ENCODE measurements around the gene NSG2. TPM values are rescaled to one million over a fixed set of nuclear protein-coding genes. Genes with fewer than 3 reads are reported as not detected.

NSG2 gene
- total RNA-seq, 2 donors from 2014 or later: not detected

DNA sequence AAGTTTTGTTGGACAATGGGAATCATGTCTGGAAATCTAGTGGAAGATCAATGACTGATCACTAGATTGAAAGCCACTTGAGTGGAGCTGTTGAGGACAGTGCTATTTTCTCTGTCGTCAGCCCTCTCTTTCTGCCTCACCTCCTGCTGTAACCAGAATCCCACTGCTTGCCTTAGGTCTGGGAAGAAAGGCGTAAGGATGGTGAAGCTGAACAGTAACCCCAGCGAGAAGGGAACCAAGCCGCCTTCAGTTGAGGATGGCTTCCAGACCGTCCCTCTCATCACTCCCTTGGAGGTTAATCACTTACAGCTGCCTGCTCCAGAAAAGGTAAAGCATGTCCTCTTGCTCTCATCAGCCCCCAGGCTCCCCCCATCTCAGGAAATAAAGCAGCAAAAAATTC, 1.1 kb downstream of the NSG2 start:
- Mint-ChIP-seq H3K4me1 (no peaks in the 10 kb centered on the region), H3K36me3 (ENCODE audit: low read depth) (no peaks in the 10 kb centered on the region), H3K27ac (no peak overlapping the region), H3K27me3 (peaks cover 52% of the 10 kb centered on the region), H3K4me3 (no peak overlapping the region)
- no peak for ATAC-seq
- DNase-seq: no peak
- no peaks in the 10 kb centered on the region for H3K9me3 ChIP-seq (ENCODE audit: control insufficient read depth, low read length, poor library complexity, severe bottlenecking)

DNA sequence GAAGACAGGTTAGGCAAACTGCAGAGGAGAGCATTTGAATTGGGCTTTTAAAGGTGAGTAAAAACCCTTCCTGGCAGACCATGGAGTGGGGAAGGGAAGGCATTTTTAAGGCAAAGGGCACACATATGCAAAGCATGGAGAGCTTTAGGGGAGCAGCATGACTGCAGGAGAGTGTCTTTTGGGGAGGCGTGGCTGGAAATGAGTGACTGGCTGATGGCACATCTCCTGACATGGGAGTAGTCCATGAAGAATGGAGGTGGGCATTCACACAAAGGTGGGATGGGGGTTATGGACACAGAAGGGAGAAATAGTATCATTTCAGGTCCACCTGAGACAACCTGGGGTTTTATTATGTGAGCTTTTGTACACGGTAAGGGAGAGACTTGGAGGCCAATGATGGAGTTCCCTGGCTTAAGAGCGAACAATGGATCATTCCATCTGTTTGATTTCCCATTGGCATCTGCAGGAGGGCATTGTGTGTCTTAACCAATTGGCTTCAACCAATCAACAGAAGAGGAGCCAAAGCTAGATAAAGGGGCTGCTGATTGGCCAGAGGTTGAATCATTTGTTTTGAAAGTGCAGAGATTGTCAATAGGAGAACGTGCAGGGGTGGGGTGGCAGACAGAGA, 2.1 kb downstream of the NSG2 start:
- ATAC-seq: no peak
- H3K4me1 Mint-ChIP-seq: no peaks in the 10 kb centered on the region
- no peak overlapping the region for H3K27ac Mint-ChIP-seq
- DNase-seq: no peak
- peaks cover 52% of the 10 kb centered on the region for H3K27me3 Mint-ChIP-seq
- no peaks in the 10 kb centered on the region for H3K36me3 Mint-ChIP-seq (ENCODE audit: low read depth)
- no peak overlapping the region for H3K4me3 Mint-ChIP-seq
- H3K9me3 ChIP-seq (ENCODE audit: control insufficient read depth, low read length, poor library complexity, severe bottlenecking): no peaks in the 10 kb centered on the region

- Mint-ChIP-seq H3K36me3 (ENCODE audit: low read depth) (no peaks in the 10 kb centered on the region), H3K4me3 (no peak overlapping the region), H3K27me3 (peaks cover 18% of the 10 kb centered on the region), H3K27ac (no peak overlapping the region), H3K4me1 (no peaks in the 10 kb centered on the region)
- H3K9me3 ChIP-seq (ENCODE audit: control insufficient read depth, low read length, poor library complexity, severe bottlenecking): no peaks in the 10 kb centered on the region
- DNase-seq (no peak), ATAC-seq (no peak)
Measured at GRCh38 chr5:174052636-174053035, 7.1 kb downstream of the NSG2 start.

- H3K36me3 Mint-ChIP-seq (ENCODE audit: low read depth): no peaks in the 10 kb centered on the region
- no peak overlapping the region for H3K27ac Mint-ChIP-seq
Measured at GRCh38 chr5:174053905-174054304, 8.4 kb downstream of the NSG2 start.

DNA sequence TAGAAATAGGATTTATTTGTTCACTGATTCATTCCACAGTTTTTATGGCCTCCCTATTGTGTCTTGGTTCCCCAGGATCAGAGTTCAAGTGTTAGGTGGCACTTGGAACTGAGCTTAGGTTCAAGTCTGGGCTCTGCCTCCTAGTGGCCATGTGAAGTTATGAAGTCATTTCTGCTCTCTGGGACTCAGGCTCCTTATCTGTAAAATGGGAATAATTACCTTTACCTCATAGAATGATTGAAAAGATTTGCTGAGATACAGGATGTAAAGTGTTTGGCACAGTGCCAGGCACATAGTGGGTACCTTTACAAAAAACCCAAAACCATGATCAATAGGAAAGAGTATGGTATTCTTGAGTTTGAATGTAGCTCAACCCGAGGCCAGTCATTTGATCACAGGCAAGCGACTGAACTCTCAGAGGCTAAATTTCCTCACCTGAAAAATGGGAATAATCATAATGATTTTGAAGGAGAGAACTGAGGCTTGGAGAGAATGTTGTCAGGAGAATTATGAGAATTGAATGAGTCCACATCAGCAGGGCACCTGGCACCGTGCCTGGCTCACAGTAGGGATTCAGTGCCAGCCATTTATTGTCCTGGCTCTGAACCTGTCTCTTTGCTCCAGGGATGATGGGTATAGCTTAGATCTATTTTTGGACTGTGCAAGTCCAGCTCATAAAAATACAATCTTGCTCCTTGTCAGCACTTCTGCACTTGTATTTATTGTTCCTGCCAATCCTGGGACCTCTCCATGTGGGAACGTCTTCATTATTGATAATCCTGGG, 10.8 kb downstream of the NSG2 start:
- Mint-ChIP-seq H3K27me3 (peaks cover 13% of the 10 kb centered on the region), H3K36me3 (ENCODE audit: low read depth) (no peaks in the 10 kb centered on the region), H3K27ac (no peak overlapping the region), H3K4me3 (no peak overlapping the region), H3K4me1 (no peaks in the 10 kb centered on the region)
- DNase-seq (no peak), ATAC-seq (no peak)
- no peaks in the 10 kb centered on the region for H3K9me3 ChIP-seq (ENCODE audit: control insufficient read depth, low read length, poor library complexity, severe bottlenecking)

More at GRCh38 chr5:174053905-174054304, 8.4 kb downstream of the NSG2 start:
- DNase-seq (no peak), ATAC-seq (no peak)
- no peaks in the 10 kb centered on the region for H3K4me1 Mint-ChIP-seq
- peaks cover 16% of the 10 kb centered on the region for H3K27me3 Mint-ChIP-seq
- H3K9me3 ChIP-seq (ENCODE audit: control insufficient read depth, low read length, poor library complexity, severe bottlenecking): no peaks in the 10 kb centered on the region
- H3K4me3 Mint-ChIP-seq: no peak overlapping the region

DNA sequence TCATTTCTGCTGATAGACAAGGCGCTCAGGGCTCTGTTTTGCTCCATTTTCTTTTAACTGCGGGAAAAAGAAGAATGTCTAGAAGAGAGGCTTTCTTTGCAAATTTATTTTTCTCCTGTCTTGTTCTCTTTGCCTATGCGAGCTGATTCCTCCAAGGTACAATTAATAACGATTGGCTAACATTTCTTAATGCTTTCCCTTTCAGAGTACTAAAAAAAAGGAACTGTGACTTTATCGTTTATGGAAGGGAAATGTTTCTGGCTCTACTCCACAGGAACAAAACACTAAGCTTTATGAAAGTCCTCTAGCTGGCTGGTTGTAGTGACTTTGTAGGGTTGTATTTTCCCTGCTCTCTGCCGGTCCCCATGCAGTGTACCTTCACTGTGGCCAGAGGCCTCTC, 11.7 kb downstream of the NSG2 start:
- H3K27me3 Mint-ChIP-seq: peaks cover 15% of the 10 kb centered on the region
- no peak for ATAC-seq
- H3K27ac Mint-ChIP-seq: no peak overlapping the region
- DNase-seq: no peak
- no peak overlapping the region for H3K4me3 Mint-ChIP-seq
- no peaks in the 10 kb centered on the region for H3K4me1 Mint-ChIP-seq
- no peaks in the 10 kb centered on the region for H3K9me3 ChIP-seq (ENCODE audit: control insufficient read depth, low read length, poor library complexity, severe bottlenecking)
- H3K36me3 Mint-ChIP-seq (ENCODE audit: low read depth): no peaks in the 10 kb centered on the region

DNA sequence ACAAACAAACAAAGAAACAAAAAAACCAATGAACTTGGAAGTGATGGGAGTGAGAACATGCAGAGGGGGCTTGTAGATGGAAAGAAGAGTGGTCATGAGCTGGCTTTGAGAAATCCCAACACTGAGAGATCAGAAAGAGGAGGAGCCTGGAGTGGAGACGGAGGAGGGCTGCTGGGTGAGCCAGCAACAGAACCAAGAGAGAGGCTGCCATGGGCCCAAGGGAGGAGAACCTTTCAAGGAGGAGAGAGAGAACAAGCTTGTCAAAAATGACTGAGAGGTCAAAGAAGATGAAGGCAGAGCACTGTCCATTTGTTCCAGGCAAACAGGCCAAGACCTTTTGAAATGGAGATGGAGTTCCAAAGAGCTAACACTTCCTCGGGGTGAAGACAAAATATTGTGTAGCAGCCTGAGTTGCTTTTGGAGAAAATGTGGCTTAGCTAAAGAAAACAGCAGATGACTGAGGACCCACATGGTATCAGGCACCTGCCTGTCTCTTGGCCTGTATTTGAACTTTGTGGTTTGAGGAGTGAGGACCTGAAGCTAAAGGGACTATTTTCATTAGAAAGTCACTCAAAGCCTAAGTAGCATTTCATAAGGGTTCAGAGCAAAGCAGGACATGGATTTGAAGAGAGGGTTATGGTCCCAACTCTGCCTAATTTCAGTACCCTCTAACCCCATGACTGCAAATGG, 13.1 kb downstream of the NSG2 start:
- ATAC-seq: no peak
- H3K4me3 Mint-ChIP-seq: no peak overlapping the region
- no peaks in the 10 kb centered on the region for H3K4me1 Mint-ChIP-seq
- no peak overlapping the region for H3K27ac Mint-ChIP-seq
- no peak for DNase-seq
- no peaks in the 10 kb centered on the region for H3K9me3 ChIP-seq (ENCODE audit: control insufficient read depth, low read length, poor library complexity, severe bottlenecking)
- peaks cover 20% of the 10 kb centered on the region for H3K27me3 Mint-ChIP-seq
- H3K36me3 Mint-ChIP-seq (ENCODE audit: low read depth): no peaks in the 10 kb centered on the region

- no peaks in the 10 kb centered on the region for H3K36me3 Mint-ChIP-seq (ENCODE audit: low read depth)
- ATAC-seq: no peak
- no peak overlapping the region for H3K4me3 Mint-ChIP-seq
- DNase-seq: no peak
- H3K27ac Mint-ChIP-seq: no peak overlapping the region
- no peaks in the 10 kb centered on the region for H3K4me1 Mint-ChIP-seq
- no peaks in the 10 kb centered on the region for H3K9me3 ChIP-seq (ENCODE audit: control insufficient read depth, low read length, poor library complexity, severe bottlenecking)
- H3K27me3 Mint-ChIP-seq: peaks cover 25% of the 10 kb centered on the region
Measured at GRCh38 chr5:174059247-174059646, 13.7 kb downstream of the NSG2 start.

GRCh38 chr5:174063082-174063756, 17.7 kb downstream of the NSG2 start:
- ATAC-seq (no peak), DNase-seq (no peak)
- H3K9me3 ChIP-seq (ENCODE audit: control insufficient read depth, low read length, poor library complexity, severe bottlenecking): no peaks in the 10 kb centered on the region
- Mint-ChIP-seq H3K4me3 (no peak overlapping the region), H3K4me1 (peaks cover 2% of the 10 kb centered on the region), H3K36me3 (ENCODE audit: low read depth) (no peaks in the 10 kb centered on the region), H3K27ac (no peak overlapping the region), H3K27me3 (peaks cover 44% of the 10 kb centered on the region)

DNA sequence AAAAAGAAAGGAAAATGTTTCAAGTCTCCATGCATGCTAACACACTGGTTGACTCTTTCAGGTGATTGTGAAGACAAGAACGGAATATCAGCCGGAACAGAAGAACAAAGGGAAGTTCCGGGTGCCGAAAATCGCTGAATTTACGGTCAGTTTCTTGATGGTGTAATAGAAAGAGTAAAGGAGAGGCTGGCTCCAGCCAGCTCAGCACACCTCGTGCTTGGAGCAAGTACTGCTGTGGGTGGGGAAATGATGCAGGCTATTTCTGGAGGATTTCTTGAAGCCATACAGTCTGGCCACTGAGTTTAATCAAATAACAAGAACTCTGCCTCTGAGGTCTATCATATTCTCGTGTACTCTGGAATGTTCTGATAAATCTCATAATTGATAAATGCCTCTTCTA, 18.7 kb downstream of the NSG2 start:
- Mint-ChIP-seq H3K4me1 (peaks cover 2% of the 10 kb centered on the region), H3K27ac (no peak overlapping the region), H3K4me3 (no peak overlapping the region), H3K36me3 (ENCODE audit: low read depth) (no peaks in the 10 kb centered on the region), H3K27me3 (peaks cover 48% of the 10 kb centered on the region)
- DNase-seq (no peak), ATAC-seq (no peak)
- H3K9me3 ChIP-seq (ENCODE audit: control insufficient read depth, low read length, poor library complexity, severe bottlenecking): no peaks in the 10 kb centered on the region

DNA sequence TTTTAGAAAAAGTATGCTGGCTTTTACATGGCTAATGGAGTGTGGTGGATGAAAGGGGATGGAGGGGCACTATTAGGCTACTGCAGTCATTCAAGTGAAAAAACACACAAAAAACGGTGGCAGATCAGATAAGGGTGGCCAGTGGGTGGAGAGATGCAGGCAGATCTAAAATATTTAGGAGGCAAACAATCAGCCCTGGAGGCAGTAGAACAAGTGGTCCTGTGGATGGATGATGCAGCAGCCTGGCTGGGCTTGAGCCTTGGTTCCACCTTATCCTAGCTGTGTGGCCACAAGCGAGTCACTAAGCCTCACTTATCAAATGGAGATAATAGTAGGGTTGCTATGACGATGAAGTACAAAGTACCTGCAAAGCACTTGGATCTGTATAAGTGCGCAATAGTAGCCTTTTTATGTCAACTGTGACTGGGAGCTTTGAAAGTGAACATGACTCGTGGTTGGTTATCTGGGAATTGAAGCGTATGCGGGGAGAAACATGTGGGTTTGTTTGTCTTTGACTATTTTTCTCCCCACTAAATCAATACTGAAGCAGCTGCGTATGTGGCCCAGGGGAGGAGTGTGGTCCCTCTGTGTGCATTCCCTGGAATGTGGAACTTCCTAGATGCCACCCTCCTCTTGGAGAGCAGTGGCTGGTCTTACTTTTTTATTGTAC, 20.2 kb downstream of the NSG2 start:
- DNase-seq (no peak), ATAC-seq (no peak)
- H3K36me3 Mint-ChIP-seq (ENCODE audit: low read depth): no peaks in the 10 kb centered on the region
- no peak overlapping the region for H3K4me3 Mint-ChIP-seq
- H3K27ac Mint-ChIP-seq: no peak overlapping the region
- peaks cover 2% of the 10 kb centered on the region for H3K4me1 Mint-ChIP-seq
- peaks cover 51% of the 10 kb centered on the region for H3K27me3 Mint-ChIP-seq
- no peaks in the 10 kb centered on the region for H3K9me3 ChIP-seq (ENCODE audit: control insufficient read depth, low read length, poor library complexity, severe bottlenecking)

DNA sequence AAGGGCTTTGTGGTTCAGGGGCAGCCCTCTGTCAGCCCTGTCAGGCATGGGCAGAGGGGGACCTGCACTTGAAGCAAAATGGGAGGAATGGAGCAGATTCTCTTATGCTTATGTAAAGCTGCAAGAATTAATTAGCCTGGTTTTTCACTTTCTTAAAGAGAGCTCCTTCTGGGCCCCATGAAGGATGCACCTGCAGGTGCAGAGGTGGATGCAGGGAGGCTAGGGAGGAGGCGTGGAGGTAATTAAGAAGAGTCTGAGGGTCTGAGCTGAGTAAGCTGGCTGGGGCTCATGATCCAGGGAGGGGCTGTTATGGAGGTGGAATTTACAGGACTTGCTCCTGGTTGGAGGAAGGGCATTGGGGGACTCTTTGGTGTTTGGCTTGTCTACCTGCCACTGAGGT, 22.0 kb downstream of the NSG2 start:
- no peak for ATAC-seq
- H3K9me3 ChIP-seq (ENCODE audit: control insufficient read depth, low read length, poor library complexity, severe bottlenecking): no peaks in the 10 kb centered on the region
- Mint-ChIP-seq H3K36me3 (ENCODE audit: low read depth) (no peaks in the 10 kb centered on the region), H3K27ac (no peak overlapping the region), H3K4me1 (peaks cover 2% of the 10 kb centered on the region), H3K4me3 (no peak overlapping the region), H3K27me3 (peaks cover 61% of the 10 kb centered on the region)
- no peak for DNase-seq

DNA sequence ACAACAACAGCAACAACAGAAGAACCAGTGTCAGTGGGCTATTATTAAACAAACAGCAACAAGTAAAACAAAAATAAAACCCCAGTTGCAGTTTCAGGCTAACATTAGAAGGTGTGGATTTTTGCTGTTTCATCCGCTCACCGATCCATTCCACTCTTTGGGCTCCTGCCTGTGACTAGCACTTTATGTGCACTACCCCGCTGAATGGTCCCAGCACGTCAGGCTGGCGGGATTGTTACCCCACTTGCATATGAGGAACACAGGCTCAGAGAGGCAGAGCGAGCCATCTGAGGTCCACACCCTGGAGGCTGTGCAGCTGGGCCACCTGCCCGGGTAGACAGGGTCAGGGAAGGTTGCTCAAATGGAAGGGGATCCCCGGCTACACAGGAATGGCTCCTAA, 26.0 kb downstream of the NSG2 start:
- ATAC-seq (no peak), DNase-seq (no peak)
- Mint-ChIP-seq H3K27ac (no peak overlapping the region), H3K4me3 (no peak overlapping the region), H3K27me3 (peaks cover 37% of the 10 kb centered on the region), H3K4me1 (peaks cover 2% of the 10 kb centered on the region), H3K36me3 (ENCODE audit: low read depth) (no peaks in the 10 kb centered on the region)
- no peaks in the 10 kb centered on the region for H3K9me3 ChIP-seq (ENCODE audit: control insufficient read depth, low read length, poor library complexity, severe bottlenecking)
